GM12878 (cell line): ENCODE data around the gene PCDHAC2.

Experiments used
- CTCF ChIP-seq, 3 experiments: IDR thresholded peaks in 2 of 3; conservative IDR thresholded peaks in 1 of 3; 2 replicates each; pipeline ENCODE4 v1.5.1; 2011; ENCODE audit warnings: low read depth in 3 of 3, low read length in 3 of 3, mild to moderate bottlenecking in 3 of 3, control low read depth in 2 of 3, moderate library complexity in 2 of 3, inconsistent platforms in 1 of 3, mixed read lengths in 1 of 3; ENCODE audit not compliant: control insufficient read depth in 2 of 3, insufficient read depth in 1 of 3; ENCODE audit errors: extremely low read depth in 1 of 3
- EP300 ChIP-seq, 2 experiments: fragments of 150-350 bp in 1 of 2; IDR thresholded peaks; 2 replicates each; pipeline ENCODE4 v1.6.1; 2011 to 2012; ENCODE audit warnings: low read depth in 2 of 2, low read length in 2 of 2, borderline replicate concordance in 1 of 2, improper control_type of control experiment in 1 of 2, inconsistent platforms in 1 of 2; ENCODE audit not compliant: control insufficient read depth in 1 of 2
- FOXK2 ChIP-seq: fragments of 450-650 bp; IDR thresholded peaks from 2 replicates; pipeline ENCODE4 v1.6.1; 2017; ENCODE audit warnings: mild to moderate bottlenecking, moderate library complexity
- GABPA ChIP-seq: IDR thresholded peaks from 2 replicates; pipeline ENCODE4 v1.6.1; 2014; ENCODE audit warnings: antibody characterized with exemption, low read depth, mild to moderate bottlenecking, inconsistent platforms
- HCFC1 ChIP-seq: fragments of 150-350 bp; IDR thresholded peaks from 2 replicates; pipeline ENCODE4 v1.6.1; 2014; ENCODE audit warnings: low read length
- MAX ChIP-seq: IDR thresholded peaks from 2 replicates; pipeline ENCODE4 v1.6.1; 2012; ENCODE audit warnings: low read depth, low read length, improper control_type of control experiment
- NBN ChIP-seq: fragments of 450-650 bp; IDR thresholded peaks from 2 replicates; pipeline ENCODE4 v1.6.1; 2016
- POLR2A ChIP-seq: IDR thresholded peaks from 2 replicates; pipeline ENCODE4 v1.6.1; 2011; ENCODE audit warnings: low read depth, mild to moderate bottlenecking, low read length
- RFX5 ChIP-seq: IDR thresholded peaks from 2 replicates; pipeline ENCODE4 v1.6.1; 2011; ENCODE audit warnings: low read depth, low read length, improper control_type of control experiment
- SIN3A ChIP-seq: IDR thresholded peaks from 2 replicates; pipeline ENCODE4 v1.6.1; 2012; ENCODE audit warnings: low read depth, low read length, improper control_type of control experiment
- SRF ChIP-seq, 2 experiments: IDR thresholded peaks; 2 replicates each; pipeline ENCODE4 v1.6.1; 2011; ENCODE audit warnings: low read depth in 2 of 2, low read length in 2 of 2, mild to moderate bottlenecking in 1 of 2, moderate library complexity in 1 of 2

- TF ChIP-seq POLR2A (no peak), EP300 (IDR thresholded peaks at IDR 0.05; ENCODE audit: borderline replicate concordance in 1 of 2, control insufficient read depth in 1 of 2, low read depth in 2 of 2, low read length in 2 of 2) (no peak), FOXK2 (no peak), CTCF (IDR thresholded peaks at IDR 0.05 in 2 of 3, conservative IDR thresholded peaks at IDR 0.05 in 1 of 3; ENCODE audit: control insufficient read depth in 2 of 3, extremely low read depth in 1 of 3, insufficient read depth in 1 of 3, low read depth in 3 of 3, low read length in 3 of 3) (no peak), SRF (IDR thresholded peaks at IDR 0.05; ENCODE audit: low read depth in 2 of 2, low read length in 2 of 2) (no peak), RFX5 (no peak), SIN3A (no peak), NBN (no peak), MAX (no peak), HCFC1 (no peak), GABPA (no peak)
Measured at GRCh38 chr5:140965905-140966292, 377 bp upstream of the PCDHAC2 start.
